Neural cell (in vitro differentiated cells): ENCODE measurements around the gene TLE2. TPM values are rescaled to one million over a fixed set of nuclear protein-coding genes. Genes with fewer than 3 reads are reported as not detected.

Experiments
- H2AFZ ChIP-seq: fragments of 200-600, 300-800 bp; sonication (generic), shearing (Covaris generic); 2 replicates; pipeline ENCODE4 v1.6.0; 2014; ENCODE audit warnings: low read depth, mild to moderate bottlenecking, antibody characterized with exemption, low read length, moderate library complexity
- H3F3A ChIP-seq: fragments of 200-600 bp; shearing (Covaris generic); 2 replicates; pipeline ENCODE4 v1.6.1; 2016; ENCODE audit warnings: mild to moderate bottlenecking, moderate library complexity, mixed read lengths, antibody characterized with exemption, low read length; ENCODE audit not compliant: insufficient read depth, poor library complexity, severe bottlenecking
- H3K27ac ChIP-seq: fragments of 200-600, 300-800 bp; sonication (generic), shearing (Covaris generic); 2 replicates; pipeline ENCODE4 v1.5.1; 2014; ENCODE audit warnings: mild to moderate bottlenecking, low read length, moderate library complexity
- H3K27me3 ChIP-seq: fragments of 300-800, 200-600 bp; sonication (generic), shearing (Covaris generic); 2 replicates; pipeline ENCODE4 v1.6.0; 2014; ENCODE audit warnings: mild to moderate bottlenecking, low read depth, low read length, moderate library complexity; ENCODE audit not compliant: insufficient read depth
- H3K36me3 ChIP-seq: fragments of 300-800, 200-600 bp; sonication (generic), shearing (Covaris generic); 2 replicates; pipeline ENCODE4 v1.5.1; 2014; ENCODE audit warnings: mild to moderate bottlenecking, antibody characterized with exemption, low read length, moderate library complexity; ENCODE audit not compliant: insufficient read depth
- H3K4me2 ChIP-seq: fragments of 300-800, 200-600 bp; sonication (generic), shearing (Covaris generic); 2 replicates; pipeline ENCODE4 v1.6.0; 2014; ENCODE audit warnings: mild to moderate bottlenecking, low read length
- H3K4me3 ChIP-seq: fragments of 300-800, 200-600 bp; sonication (generic), shearing (Covaris generic); 2 replicates; pipeline ENCODE4 v1.5.1; 2014; ENCODE audit warnings: mild to moderate bottlenecking, low read length, moderate library complexity
- H3K79me2 ChIP-seq: fragments of 200-600 bp; shearing (Covaris generic); replicated peaks from 2 replicates; pipeline ENCODE4 v1.6.0; 2014; ENCODE audit warnings: mild to moderate bottlenecking, low read length, moderate library complexity; ENCODE audit not compliant: insufficient read depth
- H3K9ac ChIP-seq: fragments of 300-800, 200-600 bp; sonication (generic), shearing (Covaris generic); 2 replicates; pipeline ENCODE4 v1.6.1; 2016; ENCODE audit warnings: mild to moderate bottlenecking, low read length, mixed read lengths
- H3K9me2 ChIP-seq: fragments of 200-600 bp; shearing (Covaris generic); 2 replicates; pipeline ENCODE4 v1.6.1; 2016; ENCODE audit warnings: mild to moderate bottlenecking, low read length, mixed read lengths; ENCODE audit not compliant: insufficient read depth
- H3K9me3 ChIP-seq: fragments of 200-600, 300-800 bp; sonication (generic), shearing (Covaris generic); 2 replicates; pipeline ENCODE4 v1.6.1; 2016; ENCODE audit warnings: mild to moderate bottlenecking, mixed run types, low read length, moderate library complexity, mixed read lengths
- H4K20me1 ChIP-seq: fragments of 200-600 bp; shearing (Covaris generic); 2 replicates; pipeline ENCODE4 v1.6.1; 2016; ENCODE audit warnings: mild to moderate bottlenecking, mixed run types; ENCODE audit not compliant: insufficient read depth
- EP300 ChIP-seq: fragments of 450-650 bp; conservative IDR thresholded peaks from 2 replicates; pipeline ENCODE4 v1.6.1; 2014; ENCODE audit warnings: antibody characterized with exemption, mild to moderate bottlenecking, moderate library complexity; ENCODE audit not compliant: poor library complexity, severe bottlenecking
- EZH2 ChIP-seq: fragments of 200-600, 300-800 bp; shearing (Covaris generic), sonication (generic); IDR thresholded peaks from 2 replicates; pipeline ENCODE4 v1.6.1; 2014; ENCODE audit warnings: antibody characterized with exemption, low read length, borderline replicate concordance, mild to moderate bottlenecking; ENCODE audit not compliant: insufficient read depth, poor library complexity, severe bottlenecking
- MXI1 ChIP-seq: fragments of 450-650 bp; conservative IDR thresholded peaks from 2 replicates; pipeline ENCODE4 v1.6.1; 2014; ENCODE audit warnings: antibody characterized with exemption, mild to moderate bottlenecking; ENCODE audit not compliant: poor library complexity, severe bottlenecking
- POLR2AphosphoS5 ChIP-seq: IDR thresholded peaks from 2 replicates; pipeline ENCODE4 v1.6.1; 2012
- REST ChIP-seq: IDR thresholded peaks from 2 replicates; pipeline ENCODE4 v1.6.1; 2012; ENCODE audit warnings: borderline replicate concordance
- SMC3 ChIP-seq: fragments of 450-650 bp; conservative IDR thresholded peaks from 2 replicates; pipeline ENCODE4 v1.6.1; 2014; ENCODE audit warnings: antibody characterized with exemption, mild to moderate bottlenecking, moderate library complexity; ENCODE audit not compliant: poor library complexity
- TAF1 ChIP-seq: IDR thresholded peaks from 2 replicates; pipeline ENCODE4 v1.6.1; 2012; ENCODE audit warnings: low read depth
- polyA plus RNA-seq: library from polyadenylated mRNA; depleted of rRNA; stranded (reverse); fragments of >200 nt; gene quantifications from 2 replicates; pipeline ENCODE4 v1.2.3, GENCODE V29; 2014
- TF ChIP-seq, protein P1 (sequence below): fragments of 450-650 bp; IDR thresholded peaks from 2 replicates; pipeline ENCODE4 v1.5.1; 2014; ENCODE audit warnings: antibody characterized with exemption, mild to moderate bottlenecking, moderate library complexity; ENCODE audit not compliant: poor library complexity, severe bottlenecking

TLE2 gene
- polyA plus RNA-seq, 1 donor from 2014 or later: 7.0 TPM

DNA sequence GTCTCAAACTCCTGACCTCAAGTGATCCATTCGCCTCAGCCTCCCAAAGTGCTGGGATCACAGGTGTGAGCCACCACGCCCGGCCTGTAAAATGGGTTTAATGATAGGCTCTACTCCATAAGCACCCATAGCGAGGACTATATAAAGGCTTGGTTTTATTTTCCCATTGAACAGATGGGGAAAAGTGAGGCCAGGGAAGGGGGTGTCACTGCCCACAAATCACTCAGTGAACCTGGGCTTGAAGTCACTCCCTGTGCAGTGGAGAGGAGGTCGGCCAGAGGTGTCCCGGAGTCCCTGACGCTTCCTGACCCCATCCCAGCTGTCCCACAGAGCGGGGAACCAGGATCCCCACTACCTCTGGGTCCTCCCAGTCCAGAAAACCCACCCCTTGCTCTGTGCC is 14.9 kb downstream of the TLE2 start:
- TF ChIP-seq TAF1: no peak
- no peak for TF ChIP-seq EZH2
- no peak for TF ChIP-seq REST
- TF ChIP-seq, protein P1, sequence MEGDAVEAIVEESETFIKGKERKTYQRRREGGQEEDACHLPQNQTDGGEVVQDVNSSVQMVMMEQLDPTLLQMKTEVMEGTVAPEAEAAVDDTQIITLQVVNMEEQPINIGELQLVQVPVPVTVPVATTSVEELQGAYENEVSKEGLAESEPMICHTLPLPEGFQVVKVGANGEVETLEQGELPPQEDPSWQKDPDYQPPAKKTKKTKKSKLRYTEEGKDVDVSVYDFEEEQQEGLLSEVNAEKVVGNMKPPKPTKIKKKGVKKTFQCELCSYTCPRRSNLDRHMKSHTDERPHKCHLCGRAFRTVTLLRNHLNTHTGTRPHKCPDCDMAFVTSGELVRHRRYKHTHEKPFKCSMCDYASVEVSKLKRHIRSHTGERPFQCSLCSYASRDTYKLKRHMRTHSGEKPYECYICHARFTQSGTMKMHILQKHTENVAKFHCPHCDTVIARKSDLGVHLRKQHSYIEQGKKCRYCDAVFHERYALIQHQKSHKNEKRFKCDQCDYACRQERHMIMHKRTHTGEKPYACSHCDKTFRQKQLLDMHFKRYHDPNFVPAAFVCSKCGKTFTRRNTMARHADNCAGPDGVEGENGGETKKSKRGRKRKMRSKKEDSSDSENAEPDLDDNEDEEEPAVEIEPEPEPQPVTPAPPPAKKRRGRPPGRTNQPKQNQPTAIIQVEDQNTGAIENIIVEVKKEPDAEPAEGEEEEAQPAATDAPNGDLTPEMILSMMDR: no peak
- TF ChIP-seq MXI1: no peak
- no peak for TF ChIP-seq EP300
- TF ChIP-seq POLR2AphosphoS5: no peak
- Histone ChIP-seq H3F3A (no peaks in the 10 kb centered on the region), H2AFZ (no peak overlapping the region), H3K36me3 (no peaks in the 10 kb centered on the region), H3K79me2 (no peaks in the 10 kb centered on the region), H3K4me2 (no peak overlapping the region), H3K27ac (no peak overlapping the region), H3K27me3 (peaks cover 4% of the 10 kb centered on the region), H3K9me2 (no peaks in the 10 kb centered on the region), H3K9ac (no peak overlapping the region), H3K9me3 (no peaks in the 10 kb centered on the region), H3K4me3 (no peak overlapping the region), H4K20me1 (no peaks in the 10 kb centered on the region)

GRCh38 chr19:3013263-3013725 is 15.8 kb downstream of the TLE2 start:
- no peaks in the 10 kb centered on the region for H3K9me3 ChIP-seq
- H4K20me1 ChIP-seq: no peaks in the 10 kb centered on the region
- H3K79me2 ChIP-seq: no peaks in the 10 kb centered on the region
- H2AFZ ChIP-seq: no peak overlapping the region
- H3K9me2 ChIP-seq: no peaks in the 10 kb centered on the region
- H3K4me2 ChIP-seq: no peak overlapping the region
- peaks cover 3% of the 10 kb centered on the region for H3K27me3 ChIP-seq
- no peak overlapping the region for H3K9ac ChIP-seq
- TF ChIP-seq EZH2 (no peak), EP300 (no peak), POLR2AphosphoS5 (no peak), SMC3 (no peak), REST (no peak)
- TF ChIP-seq, protein P1: no peak
- H3K27ac ChIP-seq: no peak overlapping the region
- no peaks in the 10 kb centered on the region for H3K36me3 ChIP-seq
- no peaks in the 10 kb centered on the region for H3F3A ChIP-seq
- H3K4me3 ChIP-seq: no peak overlapping the region
